NOMO-1 treated with dmso at 0.1 percent for 144 hours (cell line): Measurements from ENCODE around the gene CDK10.

ENCODE experiments used
- DNase-seq: peaks from one replicate; lab custom pipeline; 2025; ENCODE audit not compliant: unreplicated experiment; lab: John Stamatoyannopoulos, UW

CDK10 gene

GRCh38 chr16:89732142-89732917, 45.8 kb downstream of the CDK10 start:
- no peak for DNase-seq

- no peak for DNase-seq
These were observed 46.4 kb downstream of the CDK10 start for GRCh38 chr16:89732918-89733242.

- no peak for DNase-seq
These were observed 46.8 kb downstream of the CDK10 start for GRCh38 chr16:89733322-89733721.

GRCh38 chr16:89733792-89734191, 47.3 kb downstream of the CDK10 start:
- no peak for DNase-seq

GRCh38 chr16:89736554-89736953, 50.1 kb downstream of the CDK10 start:
- DNase-seq, result no peak

- no peak for DNase-seq
These were observed 51.0 kb downstream of the CDK10 start for GRCh38 chr16:89737341-89738071.

- DNase-seq, result no peak
These were observed 51.5 kb downstream of the CDK10 start for GRCh38 chr16:89738072-89738377.

GRCh38 chr16:89738538-89739317, 52.2 kb downstream of the CDK10 start:
- no peak for DNase-seq

- no peak for DNase-seq
These were observed 52.9 kb downstream of the CDK10 start for GRCh38 chr16:89739383-89739782.

GRCh38 chr16:89741342-89742014, 55.0 kb downstream of the CDK10 start:
- DNase-seq, result no peak

- no peak for DNase-seq
These were observed 56.5 kb downstream of the CDK10 start for GRCh38 chr16:89742948-89743347.

GRCh38 chr16:89744813-89745212, 58.3 kb downstream of the CDK10 start:
- DNase-seq, result no peak
